H1 (cell line): ENCODE data around the gene OR6K2. TPM values are rescaled to one million over a fixed set of nuclear protein-coding genes. Genes with fewer than 3 reads are reported as not detected.

ENCODE experiments used
- CTCF ChIA-PET: fragments of 300-600 bp; sonication (Branson Sonifier 250); formaldehyde crosslinking; loops from one replicate; lab custom pipeline; 2021; ENCODE audit not compliant: partially characterized antibody; lab: Charles Lee
- POLR2A ChIA-PET: fragments of 300-600 bp; sonication (Branson Sonifier 250); formaldehyde crosslinking; loops from one replicate; lab custom pipeline; 2021; ENCODE audit warnings: inconsistent platforms; ENCODE audit not compliant: partially characterized antibody; lab: Charles Lee
- DNase-seq, 2 experiments: peaks; one replicate each; pipeline versions ENCODE4 v3.0.0 to v3.0.0-alpha.2; 2010 to 2022; ENCODE audit warnings: low spot score in 2 of 2, low read depth in 1 of 2, mixed read lengths in 1 of 2
- FAIRE-seq: peaks from 2 replicates; lab custom pipeline; 2011; peaks lifted over from hg19 to GRCh38; lab: Jason Lieb, UNC
- H2AFZ ChIP-seq: 2 replicates; pipeline ENCODE4 v1.8.1; 2012; ENCODE audit warnings: low read length, inconsistent platforms
- H2AK5ac ChIP-seq: 2 replicates; pipeline ENCODE4 v1.6.1; 2013; ENCODE audit warnings: low read depth, low read length
- H2BK120ac ChIP-seq: replicated peaks from 2 replicates; pipeline ENCODE3; 2013; ENCODE audit warnings: low read depth, low read length, inconsistent platforms
- H2BK12ac ChIP-seq: 2 replicates; pipeline ENCODE4 v1.6.1; 2013; ENCODE audit warnings: low read depth, low read length
- H2BK15ac ChIP-seq: 2 replicates; pipeline ENCODE4 v1.6.1; 2013; ENCODE audit warnings: low read length
- H2BK20ac ChIP-seq: 2 replicates; pipeline ENCODE4 v1.6.1; 2013; ENCODE audit warnings: low read length
- H2BK5ac ChIP-seq: 2 replicates; pipeline ENCODE4 v1.6.1; 2013; ENCODE audit warnings: low read depth, low read length
- H3K14ac ChIP-seq: 2 replicates; pipeline ENCODE4 v1.6.1; 2013; ENCODE audit warnings: inconsistent platforms; ENCODE audit not compliant: insufficient read length
- H3K18ac ChIP-seq: 2 replicates; pipeline ENCODE4 v1.6.1; 2013; ENCODE audit warnings: low read length; ENCODE audit errors: extremely low read depth
- H3K23ac ChIP-seq: 2 replicates; pipeline ENCODE4 v1.6.1; 2013; ENCODE audit warnings: inconsistent platforms; ENCODE audit not compliant: insufficient read length
- H3K23me2 ChIP-seq: 2 replicates; pipeline ENCODE4 v1.6.1; 2013; ENCODE audit warnings: low read depth, low read length
- H3K27ac ChIP-seq: 2 replicates; pipeline ENCODE4 v1.6.1; 2011; ENCODE audit warnings: low read depth, low read length, inconsistent platforms
- H3K27me3 ChIP-seq, 4 experiments: replicated peaks in 1 of 4; 1 replicate in 1 of 4; 2 replicates in 3 of 4; pipeline versions ENCODE4 v1.6.1 to v1.8.1; 2011 to 2013; ENCODE audit warnings: low read length in 3 of 4, mild to moderate bottlenecking in 3 of 4, inconsistent platforms in 2 of 4, mixed read lengths in 2 of 4, moderate library complexity in 1 of 4; ENCODE audit not compliant: control insufficient read depth in 3 of 4, insufficient read depth in 3 of 4; ENCODE audit errors: extremely low read depth in 1 of 4
- H3K36me3 ChIP-seq, 4 experiments: 2 replicates each; pipeline versions ENCODE4 v1.6.1 to v1.8.1; 2011 to 2013; ENCODE audit warnings: mild to moderate bottlenecking in 4 of 4, low read length in 3 of 4, moderate library complexity in 2 of 4, control low read depth in 1 of 4, inconsistent platforms in 1 of 4; ENCODE audit not compliant: insufficient read depth in 4 of 4, control insufficient read depth in 2 of 4
- H3K4ac ChIP-seq: replicated peaks from 2 replicates; pipeline ENCODE3; 2013; ENCODE audit warnings: low read length, low read depth, mixed read lengths, inconsistent platforms; ENCODE audit not compliant: insufficient read length
- H3K4me1 ChIP-seq, 4 experiments: replicated peaks in 1 of 4; 1 replicate in 1 of 4; 2 replicates in 3 of 4; pipeline versions ENCODE4 v1.6.1 to v1.8.1; 2011 to 2013; ENCODE audit warnings: low read length in 3 of 4, inconsistent platforms in 2 of 4, mixed read lengths in 1 of 4; ENCODE audit not compliant: insufficient read depth in 4 of 4, control insufficient read depth in 3 of 4
- H3K4me2 ChIP-seq, 2 experiments: 2 replicates each; pipeline versions ENCODE4 v1.6.1 to v1.8.1; 2011 to 2013; ENCODE audit warnings: low read depth in 2 of 2, low read length in 2 of 2, control low read depth in 1 of 2, inconsistent platforms in 1 of 2, mild to moderate bottlenecking in 1 of 2; ENCODE audit not compliant: insufficient read depth in 1 of 2
- H3K4me3 ChIP-seq, 4 experiments: fragments of 200-600, 300-600 bp in 1 of 4; sonication (generic), shearing (Covaris generic), sonication (Bioruptor Twin) in 1 of 4; 2 replicates each; pipeline versions ENCODE4 v1.5.1 to v1.8.1; 2011 to 2016; ENCODE audit warnings: low read length in 4 of 4, low read depth in 3 of 4, control low read depth in 2 of 4, inconsistent platforms in 2 of 4, mild to moderate bottlenecking in 2 of 4, mixed read lengths in 1 of 4, moderate library complexity in 1 of 4; ENCODE audit not compliant: insufficient read depth in 2 of 4; ENCODE audit errors: extremely low read depth in 1 of 4
- H3K56ac ChIP-seq: replicated peaks from 2 replicates; pipeline ENCODE3; 2013; ENCODE audit warnings: low read depth, mild to moderate bottlenecking, mixed read lengths, low read length, inconsistent platforms; ENCODE audit not compliant: insufficient read length
- H3K79me1 ChIP-seq: 2 replicates; pipeline ENCODE4 v1.6.1; 2013; ENCODE audit warnings: low read depth, low read length, control low read depth
- H3K79me2 ChIP-seq, 2 experiments: 2 replicates each; pipeline versions ENCODE4 v1.6.1 to v1.8.1; 2012 to 2013; ENCODE audit warnings: low read length in 2 of 2, mild to moderate bottlenecking in 2 of 2, inconsistent platforms in 1 of 2; ENCODE audit not compliant: insufficient read depth in 2 of 2, control insufficient read depth in 1 of 2
- H3K9ac ChIP-seq, 4 experiments: replicated peaks in 1 of 4; 1 replicate in 1 of 4; 2 replicates in 3 of 4; pipeline versions ENCODE4 v1.6.1 to v1.8.1; 2011 to 2013; ENCODE audit warnings: low read depth in 3 of 4, low read length in 3 of 4, control low read depth in 2 of 4, mild to moderate bottlenecking in 2 of 4, moderate library complexity in 2 of 4, inconsistent platforms in 1 of 4; ENCODE audit errors: extremely low read depth in 1 of 4
- H3K9me3 ChIP-seq, 2 experiments: 2 replicates each; pipeline versions ENCODE4 v1.6.1 to v1.8.1; 2012 to 2013; ENCODE audit warnings: mild to moderate bottlenecking in 2 of 2, moderate library complexity in 2 of 2, control low read depth in 1 of 2, inconsistent platforms in 1 of 2, low read depth in 1 of 2, low read length in 1 of 2, mixed read lengths in 1 of 2; ENCODE audit not compliant: insufficient read depth in 2 of 2
- H4K20me1 ChIP-seq, 2 experiments: replicated peaks in 1 of 2; 2 replicates each; pipeline versions ENCODE3 to v1.8.1; 2011 to 2013; ENCODE audit warnings: inconsistent platforms in 2 of 2, low read length in 2 of 2, mild to moderate bottlenecking in 1 of 2; ENCODE audit not compliant: insufficient read depth in 2 of 2, control insufficient read depth in 1 of 2
- H4K5ac ChIP-seq: 2 replicates; pipeline ENCODE4 v1.6.1; 2013; ENCODE audit warnings: low read length, low read depth, mixed read lengths, inconsistent platforms; ENCODE audit not compliant: insufficient read length
- H4K8ac ChIP-seq: 2 replicates; pipeline ENCODE4 v1.8.0; 2013; ENCODE audit warnings: mild to moderate bottlenecking, moderate library complexity, low read length, inconsistent platforms; ENCODE audit not compliant: insufficient read depth; ENCODE audit errors: extremely low read depth
- H4K91ac ChIP-seq: replicated peaks from 2 replicates; pipeline ENCODE3; 2013; ENCODE audit warnings: low read length, mixed read lengths, inconsistent platforms; ENCODE audit not compliant: insufficient read length
- BACH1 ChIP-seq: IDR thresholded peaks from 2 replicates; pipeline ENCODE4 v1.6.1; 2012; ENCODE audit warnings: low read length, improper control_type of control experiment
- BCL11A ChIP-seq, 2 experiments: IDR thresholded peaks; one replicate each; pipeline ENCODE4 v1.6.1; 2011; ENCODE audit warnings: low read depth in 2 of 2, low read length in 2 of 2, mild to moderate bottlenecking in 2 of 2
- CBX8 ChIP-seq: fragments of 300-800, 300-1000 bp; sonication (generic); IDR thresholded peaks from 2 replicates; pipeline ENCODE4 v1.7.1; 2016; ENCODE audit warnings: low read depth, low read length, borderline replicate concordance
- CTBP2 ChIP-seq: IDR thresholded peaks from 2 replicates; pipeline ENCODE4 v1.7.0; 2011; ENCODE audit warnings: borderline replicate concordance, mild to moderate bottlenecking, moderate library complexity, mixed read lengths, low read length; ENCODE audit not compliant: insufficient read depth, insufficient read length
- JUN ChIP-seq: IDR thresholded peaks from 2 replicates; pipeline ENCODE4 v1.6.1; 2011; ENCODE audit warnings: low read depth, mild to moderate bottlenecking, improper control_type of control experiment, low read length
- MAFK ChIP-seq: IDR thresholded peaks from 2 replicates; pipeline ENCODE4 v1.6.1; 2012; ENCODE audit warnings: low read depth, mild to moderate bottlenecking, improper control_type of control experiment, low read length
- NRF1 ChIP-seq: IDR thresholded peaks from 2 replicates; pipeline ENCODE4 v1.6.1; 2011; ENCODE audit warnings: mild to moderate bottlenecking, low read depth, low read length, improper control_type of control experiment
- RAD21 ChIP-seq, 2 experiments: IDR thresholded peaks in 1 of 2; conservative IDR thresholded peaks in 1 of 2; 2 replicates each; pipeline ENCODE4 v1.6.1; 2011; ENCODE audit warnings: low read depth in 2 of 2, low read length in 2 of 2, improper control_type of control experiment in 1 of 2, inconsistent platforms in 1 of 2, mild to moderate bottlenecking in 1 of 2, moderate library complexity in 1 of 2
- RBBP5 ChIP-seq: IDR thresholded peaks from 2 replicates; pipeline ENCODE4 v1.7.1; 2012; ENCODE audit warnings: low read depth, mild to moderate bottlenecking, inconsistent platforms, low read length, moderate library complexity, borderline replicate concordance
- SIRT6 ChIP-seq: IDR thresholded peaks from one replicate; pipeline ENCODE4 v1.7.1; 2012; ENCODE audit warnings: low read length, inconsistent platforms
- SP1 ChIP-seq: IDR thresholded peaks from 2 replicates; pipeline ENCODE4 v1.6.1; 2011; ENCODE audit warnings: low read depth, low read length
- TBP ChIP-seq: IDR thresholded peaks from 2 replicates; pipeline ENCODE4 v1.6.1; 2011; ENCODE audit warnings: low read depth, low read length, improper control_type of control experiment
- USF2 ChIP-seq: IDR thresholded peaks from 2 replicates; pipeline ENCODE4 v1.6.1; 2011; ENCODE audit warnings: low read length, improper control_type of control experiment
- WGBS, 2 experiments: shearing (Covaris generic) in 1 of 2; methylation state at CpG; one replicate each; pipeline versions ENCODE4 v1.1.6 to v1.1.7; 2013 to 2015; ENCODE audit warnings: low lambda C conversion rate in 2 of 2, mixed read lengths in 2 of 2, inconsistent platforms in 1 of 2, low coverage in 1 of 2, missing lambda C conversion rate in 1 of 2; ENCODE audit not compliant: insufficient replicate concordance in 2 of 2, insufficient coverage in 1 of 2, insufficient read length in 1 of 2; ENCODE audit errors: extremely low coverage in 1 of 2, missing lambda C conversion rate in 1 of 2; 5-methylcytosine and 5-hydroxymethylcytosine counted together
- polyA plus RNA-seq, 7 experiments: library from polyadenylated mRNA; depleted of rRNA in 3 of 7; stranded (reverse) in 5 of 7; unstranded in 2 of 7; fragments of >200 nt in 5 of 7; fragments of 200-250 nt in 2 of 7; gene quantifications; 1 replicate in 5 of 7; 2 replicates in 1 of 7; 4 replicates in 1 of 7; pipeline versions ENCODE4 v1.2.1 to v1.2.3, GENCODE V29; 2011 to 2013; ENCODE audit warnings: missing spikeins in 2 of 7, mixed read lengths in 2 of 7
- total RNA-seq: library from RNA; stranded (reverse); fragmentation: NEBNext Ultra II Directional; extraction: Animal tissue kit (Norgen Biotek cat#: 25700); gene quantifications from 2 replicates; pipeline ENCODE4 v1.2.1, GENCODE V29; 2021

Gene OR6K2
- total and polyA plus RNA-seq, 2 of the 8 experiments (the other 6 are each of a cell fraction or from before 2014, with no cell fraction given) = not detected

DNA sequence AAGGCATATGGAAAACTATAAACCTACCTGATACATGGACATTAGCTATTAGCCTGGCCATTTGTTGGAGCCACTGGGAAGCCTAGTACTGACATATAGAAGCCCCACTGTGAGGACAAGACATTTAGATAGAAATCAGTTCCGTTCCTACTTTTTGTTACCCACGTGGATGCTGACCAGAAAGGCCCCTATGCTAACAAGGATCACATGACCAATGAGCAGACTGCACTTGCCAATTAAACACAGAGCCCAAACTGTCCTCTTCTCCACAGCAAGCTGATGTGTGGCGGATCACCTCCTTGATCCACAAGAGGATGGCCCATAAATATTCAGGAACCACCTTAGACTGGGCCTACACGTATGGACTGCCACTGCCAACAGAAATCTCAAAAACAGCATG is 31.3 kb upstream of the OR6K2 start:
- no peak overlapping the region for H3K23ac ChIP-seq
- H3K18ac ChIP-seq = no peak overlapping the region
- H2BK120ac ChIP-seq = no peak overlapping the region
- H3K4me2 ChIP-seq = no peak overlapping the region
- H2BK20ac ChIP-seq = no peak overlapping the region
- no peak overlapping the region; a peak in 1 of 7 replicates for H3K9ac ChIP-seq
- no peaks in the 10 kb centered on the region for H3K79me2 ChIP-seq
- FAIRE-seq = no peak
- no peak overlapping the region for H2BK12ac ChIP-seq
- no peak overlapping the region for H3K4me3 ChIP-seq
- no peak overlapping the region for H3K27ac ChIP-seq
- H2AFZ ChIP-seq = no peak overlapping the region
- no peaks in the 10 kb centered on the region for H3K36me3 ChIP-seq
- H4K5ac ChIP-seq = no peak overlapping the region
- WGBS, 2 experiments = 91% methylated on average over 4 of the region's 4 CpGs; no CpG with 5 or more reads in 1 of the 2 experiments
- H3K79me1 ChIP-seq = no peaks in the 10 kb centered on the region
- H4K20me1 ChIP-seq = no peaks in the 10 kb centered on the region
- H3K9me3 ChIP-seq = no peaks in the 10 kb centered on the region
- H3K56ac ChIP-seq = no peak overlapping the region
- TF ChIP-seq USF2 (no peak), MAFK (no peak), CBX8 (no peak), BCL11A (IDR thresholded peaks at IDR 0.05; ENCODE audit: low read depth in 2 of 2, low read length in 2 of 2) (no peak), SIRT6 (no peak), CTBP2 (no peak), TBP (no peak), RBBP5 (no peak), JUN (no peak), BACH1 (no peak), NRF1 (no peak), RAD21 (IDR thresholded peaks at IDR 0.05 in 1 of 2, conservative IDR thresholded peaks at IDR 0.05 in 1 of 2; ENCODE audit: low read depth in 2 of 2, low read length in 2 of 2) (no peak), SP1 (no peak)
- no peak overlapping the region for H4K8ac ChIP-seq
- no peaks in the 10 kb centered on the region for H3K4me1 ChIP-seq
- no peak overlapping the region for H4K91ac ChIP-seq
- peak overlapping the region; percentile 23 for H3K4ac ChIP-seq
- ChIA-PET CTCF (interaction anchor here (1.4 kb wide), 1 partner anchor 10 kb away, joined by 3 read pairs; no protein-coding TSS in a partner anchor), POLR2A (no interaction called here)
- DNase-seq = no peak
- H2BK15ac ChIP-seq = no peak overlapping the region
- no peak overlapping the region for H2AK5ac ChIP-seq
- H3K14ac ChIP-seq = no peak overlapping the region
- H2BK5ac ChIP-seq = no peak overlapping the region
- H3K23me2 ChIP-seq = no peaks in the 10 kb centered on the region
- no peaks in the 10 kb centered on the region for H3K27me3 ChIP-seq
